ENCODE results near the gene TMEM108.

DNA sequence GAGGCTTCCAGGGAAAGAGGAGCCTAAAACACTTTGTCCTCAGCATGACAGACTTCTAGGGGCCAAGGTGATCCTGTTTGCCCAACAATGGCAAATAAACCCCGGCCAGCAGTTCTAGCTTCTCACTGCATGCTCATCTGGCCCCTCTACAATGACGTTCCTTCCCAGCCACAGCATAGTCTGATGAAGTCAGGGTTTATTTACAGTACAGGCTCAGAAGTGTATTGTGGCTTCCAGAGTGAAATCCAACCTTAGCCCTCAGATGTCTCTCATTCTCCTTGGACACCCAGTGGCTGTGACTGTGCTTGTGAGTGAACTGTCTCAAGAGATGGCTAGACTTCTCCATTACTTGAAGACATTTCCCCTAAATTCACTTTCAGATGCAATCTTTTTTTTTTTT is 402.5 kb downstream of the TMEM108 start:
- TF ChIP-seq, protein P1, sequence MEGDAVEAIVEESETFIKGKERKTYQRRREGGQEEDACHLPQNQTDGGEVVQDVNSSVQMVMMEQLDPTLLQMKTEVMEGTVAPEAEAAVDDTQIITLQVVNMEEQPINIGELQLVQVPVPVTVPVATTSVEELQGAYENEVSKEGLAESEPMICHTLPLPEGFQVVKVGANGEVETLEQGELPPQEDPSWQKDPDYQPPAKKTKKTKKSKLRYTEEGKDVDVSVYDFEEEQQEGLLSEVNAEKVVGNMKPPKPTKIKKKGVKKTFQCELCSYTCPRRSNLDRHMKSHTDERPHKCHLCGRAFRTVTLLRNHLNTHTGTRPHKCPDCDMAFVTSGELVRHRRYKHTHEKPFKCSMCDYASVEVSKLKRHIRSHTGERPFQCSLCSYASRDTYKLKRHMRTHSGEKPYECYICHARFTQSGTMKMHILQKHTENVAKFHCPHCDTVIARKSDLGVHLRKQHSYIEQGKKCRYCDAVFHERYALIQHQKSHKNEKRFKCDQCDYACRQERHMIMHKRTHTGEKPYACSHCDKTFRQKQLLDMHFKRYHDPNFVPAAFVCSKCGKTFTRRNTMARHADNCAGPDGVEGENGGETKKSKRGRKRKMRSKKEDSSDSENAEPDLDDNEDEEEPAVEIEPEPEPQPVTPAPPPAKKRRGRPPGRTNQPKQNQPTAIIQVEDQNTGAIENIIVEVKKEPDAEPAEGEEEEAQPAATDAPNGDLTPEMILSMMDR (conservative IDR thresholded peaks at IDR 0.05 in 1 of 2, IDR thresholded peaks at IDR 0.05 in 1 of 2; ENCODE audit: low read depth in 1 of 2, low read length in 2 of 2) = no peak
- no peak for TF ChIP-seq EZH2 (IDR thresholded peaks at IDR 0.05; ENCODE audit: low read length, missing control alignments)
